Measurements from ENCODE around the gene CERS2.

The CERS2 gene, protein sequence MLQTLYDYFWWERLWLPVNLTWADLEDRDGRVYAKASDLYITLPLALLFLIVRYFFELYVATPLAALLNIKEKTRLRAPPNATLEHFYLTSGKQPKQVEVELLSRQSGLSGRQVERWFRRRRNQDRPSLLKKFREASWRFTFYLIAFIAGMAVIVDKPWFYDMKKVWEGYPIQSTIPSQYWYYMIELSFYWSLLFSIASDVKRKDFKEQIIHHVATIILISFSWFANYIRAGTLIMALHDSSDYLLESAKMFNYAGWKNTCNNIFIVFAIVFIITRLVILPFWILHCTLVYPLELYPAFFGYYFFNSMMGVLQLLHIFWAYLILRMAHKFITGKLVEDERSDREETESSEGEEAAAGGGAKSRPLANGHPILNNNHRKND

DNA sequence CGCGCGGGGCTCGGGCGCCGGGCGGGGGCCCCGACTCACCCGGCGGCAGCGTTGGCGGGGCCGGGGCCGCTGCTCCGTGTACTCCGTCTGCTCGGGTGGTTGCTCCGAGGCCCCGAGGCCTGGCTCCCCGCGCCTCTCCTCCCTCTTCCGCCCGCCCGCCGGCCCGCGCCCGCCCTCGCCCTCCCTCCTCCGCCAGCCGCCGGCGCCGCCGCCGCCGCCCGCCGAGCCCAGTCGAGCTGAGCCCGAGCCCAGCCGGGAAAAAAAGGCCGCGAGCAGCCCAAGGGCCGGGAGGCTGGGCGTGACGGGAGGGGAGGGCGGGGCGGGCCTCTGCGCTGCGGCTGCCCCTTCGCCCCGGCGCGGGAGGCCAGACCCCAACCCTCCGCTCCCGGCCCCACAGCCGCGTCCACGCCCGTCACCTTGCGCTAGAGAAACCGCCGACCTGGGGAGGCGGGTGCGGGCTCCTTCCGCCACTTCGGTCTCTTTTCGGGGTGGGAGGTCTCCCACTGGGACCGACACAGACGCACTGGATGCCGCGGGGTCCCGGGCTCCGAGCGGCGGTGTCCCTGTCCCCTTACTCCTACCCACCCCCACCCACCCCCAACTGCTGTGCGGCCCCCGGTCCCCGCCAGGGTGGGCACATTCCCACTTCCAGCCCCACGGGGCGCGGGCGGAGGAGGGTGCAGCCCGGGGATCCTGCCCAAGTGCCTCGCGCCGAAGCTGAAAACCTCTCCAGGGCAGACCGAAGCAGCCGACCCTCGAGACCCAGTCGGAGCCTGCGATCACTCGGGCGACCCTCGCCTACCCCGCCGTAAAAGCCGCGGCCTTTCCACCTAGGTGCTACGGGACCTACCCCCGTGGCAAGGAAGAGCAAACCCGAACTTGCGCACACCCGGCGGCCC, at the start of gene CERS2:
Gene CERS2, minus strand, starts transcription at position 256 of the 899 bp plus-strand sequence. CDS start 5,745 bp downstream, outside the sequence.
- peak; percentile 50 to 55 for ATAC-seq

GRCh38 chr1:151013518-151013917, 38.9 kb upstream of the CERS2 start:
- no peak for ATAC-seq

GRCh38 chr1:151012684-151013471, 38.2 kb upstream of the CERS2 start:
- no peak for ATAC-seq

DNA sequence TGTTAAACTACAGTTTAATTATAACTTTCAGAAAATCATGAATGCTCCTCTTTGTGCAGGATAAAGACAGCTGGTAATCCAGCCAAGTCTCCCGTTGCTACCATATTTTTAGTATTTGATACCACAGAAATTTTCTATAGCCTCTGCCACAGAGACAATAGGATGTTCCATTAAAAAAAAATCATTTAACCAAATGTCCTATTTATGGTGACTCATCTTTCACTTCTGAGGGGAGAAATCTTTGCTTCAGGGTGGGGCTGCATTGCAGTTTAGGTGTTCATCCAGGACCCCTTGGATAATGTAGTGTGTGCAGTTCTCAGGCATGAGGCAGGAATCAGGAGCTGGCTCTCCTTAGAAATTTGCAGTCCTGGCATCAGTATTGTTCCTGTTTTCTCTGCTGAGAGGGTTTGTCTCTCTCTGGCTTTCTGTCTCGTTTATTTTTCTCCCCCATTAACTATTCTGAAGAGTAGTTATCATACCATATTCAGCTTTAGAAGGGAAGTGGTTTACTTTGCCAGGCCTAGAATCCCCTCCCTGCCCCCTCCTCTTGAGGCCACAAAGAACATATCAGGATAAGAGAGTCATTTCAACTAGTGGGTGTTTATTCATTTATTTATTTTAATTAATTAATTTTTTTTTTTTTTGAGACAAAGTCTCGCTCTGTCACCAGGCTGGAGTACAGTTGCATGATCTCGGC, 36.7 kb upstream of the CERS2 start:
- ATAC-seq: no peak

DNA sequence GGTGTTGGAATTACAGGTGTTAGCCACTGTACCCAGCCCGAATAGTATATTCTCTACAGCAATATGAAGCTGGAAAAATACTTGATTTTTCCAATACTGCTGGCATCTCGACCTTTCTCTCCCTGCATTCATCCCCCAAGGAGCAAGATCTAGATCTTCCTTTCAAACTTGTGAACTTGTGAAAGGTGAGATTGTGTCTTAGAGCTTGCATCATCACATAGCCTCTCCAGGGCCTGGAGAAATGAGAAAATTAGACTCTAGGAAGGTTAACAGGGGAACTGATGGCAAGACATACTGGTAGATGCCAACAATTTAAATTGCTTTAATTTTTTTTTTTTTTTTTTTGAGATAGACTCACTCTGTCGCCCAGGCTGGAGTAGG, 35.7 kb upstream of the CERS2 start:
- ATAC-seq: no peak

DNA sequence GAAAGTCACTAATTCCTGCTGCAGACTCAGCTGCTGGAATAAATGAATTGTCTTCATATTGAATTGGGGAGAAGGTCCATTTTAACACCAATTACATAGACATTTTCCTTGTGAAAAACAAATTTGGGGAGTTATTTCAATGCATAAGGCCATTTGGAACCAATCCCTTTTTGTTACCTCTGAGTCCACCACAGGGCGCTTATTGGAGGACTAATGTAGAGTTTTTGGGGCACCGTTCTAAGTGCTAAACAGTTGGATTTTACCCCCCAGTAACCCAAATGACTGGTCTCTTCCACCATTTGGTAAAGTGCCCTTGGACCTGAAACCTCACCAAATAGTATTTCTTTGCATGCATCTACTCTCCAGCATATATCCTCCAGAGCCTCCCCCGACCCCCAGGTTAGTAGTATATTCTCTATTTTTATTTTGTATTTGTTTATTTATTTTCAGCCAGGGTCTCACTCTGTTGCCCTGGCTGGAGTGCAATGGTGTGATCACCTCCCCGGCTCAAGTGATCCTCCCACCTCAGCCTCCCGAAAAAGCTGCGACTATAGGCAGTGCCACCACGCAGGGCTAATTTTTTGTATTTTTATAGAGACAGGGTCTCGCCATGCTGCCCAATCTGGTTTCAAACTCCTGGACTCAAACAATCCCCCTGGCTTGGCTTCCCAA, 35.2 kb upstream of the CERS2 start:
- ATAC-seq: no peak

DNA sequence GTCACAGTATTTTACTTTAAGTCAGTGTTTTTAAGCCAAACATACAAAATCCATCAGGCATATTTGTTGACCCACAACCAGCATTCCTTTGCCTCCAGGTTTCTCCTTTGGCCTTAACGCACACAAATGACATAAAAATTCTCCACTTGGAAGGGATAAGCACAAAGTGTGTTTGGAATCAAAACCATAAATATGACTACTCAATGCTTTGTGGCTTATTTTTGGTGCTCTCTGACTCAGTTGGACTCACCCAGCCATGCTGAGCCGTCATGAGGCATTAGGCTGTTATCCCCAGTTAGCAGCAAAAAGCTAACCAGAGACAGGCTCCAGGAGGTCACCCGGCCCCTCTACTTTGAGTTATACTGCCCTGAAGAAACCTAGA, 34.6 kb upstream of the CERS2 start:
- ATAC-seq: peak in 1 of 2 donors; percentile 15

GRCh38 chr1:151008244-151009205, 33.9 kb upstream of the CERS2 start, which contains the start of gene PRUNE1:
TSS of gene PRUNE1 (plus strand) at chr1:151008449. CDS start at chr1:151008633, 184 bp downstream.
- peak; percentile 86 to 89 for ATAC-seq

GRCh38 chr1:151007853-151008243, 33.2 kb upstream of the CERS2 start:
- ATAC-seq: no peak

GRCh38 chr1:151006327-151007052, 31.9 kb upstream of the CERS2 start, which contains the start of gene MINDY1:
TSS of gene MINDY1 (minus strand) at chr1:151006902. CDS start at chr1:151002617, 4,285 bp downstream.
- peak; percentile 18 to 22 for ATAC-seq

DNA sequence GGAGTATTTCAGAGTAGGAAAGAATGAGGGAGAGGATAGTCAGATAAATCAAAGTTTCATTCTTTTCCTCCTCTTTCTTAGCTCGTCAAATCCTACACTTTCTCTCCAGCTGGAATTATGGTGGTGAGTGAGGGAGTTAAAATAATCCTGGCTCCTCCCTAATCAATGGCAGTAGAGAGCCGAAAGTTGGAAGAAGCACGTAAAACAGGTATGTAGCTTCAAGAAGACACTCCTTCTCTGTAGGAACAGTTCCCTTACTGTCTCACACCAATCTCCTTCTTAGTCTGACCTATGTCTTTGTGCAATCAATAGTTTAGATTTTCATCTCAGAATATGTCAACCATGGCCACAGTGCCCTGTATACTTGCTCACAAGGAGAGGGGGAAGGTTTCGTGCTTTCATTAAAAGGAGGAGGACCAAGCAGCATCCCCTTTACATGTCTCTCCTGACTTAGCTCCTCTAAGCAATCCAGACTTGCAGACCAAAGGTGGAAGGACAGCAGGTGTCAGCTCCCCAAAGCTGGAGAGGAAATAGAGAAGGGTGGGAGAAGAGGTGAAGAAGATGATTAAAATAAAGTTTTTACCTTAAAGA, 31.2 kb upstream of the CERS2 start:
- no peak for ATAC-seq

DNA sequence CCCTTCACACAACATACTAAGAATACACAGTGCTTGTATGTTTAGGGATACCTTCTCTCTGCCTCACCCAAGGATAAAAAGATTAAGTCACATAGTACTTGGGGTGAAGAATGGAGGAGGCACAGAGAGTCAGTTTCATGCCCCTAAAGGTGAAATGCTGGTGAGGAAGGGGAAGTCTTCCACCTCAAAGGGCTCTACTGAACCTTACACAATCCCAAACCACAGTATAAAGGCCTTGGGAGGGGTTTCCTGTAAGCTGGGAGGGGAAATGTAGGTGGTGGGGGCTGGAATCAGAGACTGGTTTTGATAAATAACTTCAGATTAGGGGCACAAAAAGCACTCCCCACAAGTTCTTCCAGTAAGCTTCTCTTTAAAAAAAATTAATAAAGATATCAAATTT, 28.5 kb upstream of the CERS2 start:
- ATAC-seq: no peak

DNA sequence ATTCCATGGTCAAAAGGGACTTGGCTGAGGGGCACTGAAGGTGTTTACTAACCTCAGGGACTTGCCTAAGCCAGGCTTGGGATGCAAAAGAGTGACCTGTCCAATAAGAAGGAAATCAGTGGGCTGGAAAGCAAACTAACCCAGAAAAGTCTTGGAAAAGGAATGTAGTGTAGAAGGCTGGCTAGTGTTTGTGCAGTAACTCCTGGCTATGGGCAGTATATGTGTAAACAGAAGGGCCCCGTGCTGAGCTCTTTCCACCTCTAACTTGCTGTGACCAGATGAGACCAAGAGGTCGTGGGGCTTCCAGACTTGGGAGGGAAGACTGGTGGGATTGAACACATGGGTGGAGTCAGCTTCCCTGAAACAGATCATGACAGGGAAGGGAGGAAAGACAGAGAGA, 28.0 kb upstream of the CERS2 start:
- no peak for ATAC-seq

DNA sequence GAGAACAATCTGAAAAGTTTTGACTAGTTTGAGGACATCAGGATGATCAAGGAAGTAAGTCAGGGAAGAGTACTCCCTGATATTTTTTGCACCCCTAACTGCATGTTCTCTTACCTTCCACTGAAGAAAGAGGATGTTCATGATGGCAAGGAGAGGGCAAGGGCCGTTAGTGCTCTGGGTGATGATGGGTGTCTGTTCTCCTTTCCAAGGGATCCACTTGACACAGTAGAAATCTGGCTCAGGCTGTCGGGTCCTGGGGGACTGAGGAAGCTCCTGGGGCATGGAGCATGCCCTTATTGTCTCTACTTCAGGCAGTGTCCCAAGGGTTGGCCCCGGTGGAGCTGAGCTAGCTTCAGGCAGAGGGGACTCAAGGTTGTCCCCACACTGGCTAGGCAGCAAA, 27.4 kb upstream of the CERS2 start:
- ATAC-seq: no peak

DNA sequence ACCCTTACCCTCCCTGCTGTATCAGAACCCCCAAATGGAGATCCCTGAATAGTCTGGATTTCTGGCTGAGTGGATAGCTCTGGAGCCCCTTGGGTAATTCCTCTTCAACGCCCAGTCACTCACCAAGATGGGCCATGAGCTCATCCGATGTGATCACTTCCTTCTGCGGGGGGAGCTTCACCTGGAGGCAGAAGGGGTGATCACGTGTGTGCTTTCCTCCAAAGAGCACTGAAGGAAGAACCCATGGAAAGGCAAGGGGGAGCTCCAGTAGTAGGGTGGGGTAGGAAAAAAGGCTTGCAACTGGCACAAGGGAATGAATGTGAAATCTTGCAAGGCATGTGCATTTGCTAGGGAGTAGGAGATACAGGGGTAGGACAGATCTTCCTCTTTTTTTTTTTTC, 27.0 kb upstream of the CERS2 start:
- no peak for ATAC-seq

GRCh38 chr1:151000408-151000807, 25.8 kb upstream of the CERS2 start:
- ATAC-seq: no peak

- ATAC-seq: no peak
Observed at GRCh38 chr1:150999926-151000325, 25.3 kb upstream of the CERS2 start.

- peak; percentile 51 to 68 for ATAC-seq
Observed at GRCh38 chr1:150999051-150999674, 24.5 kb upstream of the CERS2 start.

DNA sequence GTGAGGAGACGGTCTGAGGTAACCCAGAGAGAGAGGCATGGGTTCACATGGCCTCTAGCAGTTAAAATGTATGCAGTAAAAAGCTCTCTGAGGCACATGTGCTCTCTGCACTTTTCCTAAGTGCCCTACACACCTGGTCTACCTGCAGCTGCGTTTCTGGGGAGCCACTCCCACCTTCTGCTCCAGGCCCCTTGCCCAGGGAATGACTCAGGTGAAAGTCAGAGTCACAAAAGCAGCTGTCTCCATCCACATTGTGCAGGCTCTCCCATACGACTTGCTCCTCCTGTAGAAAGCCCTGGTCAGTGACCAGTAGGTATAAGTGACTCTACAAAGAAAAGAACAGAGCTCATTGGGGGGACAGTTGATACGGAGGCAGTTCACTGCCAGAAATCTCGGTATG, 23.3 kb upstream of the CERS2 start:
- ATAC-seq: no peak

Measured in activated CD4-positive, CD25-positive, alpha-beta regulatory T cell treated with anti-CD3 and anti-CD28 coated beads, Interleukin-2, amount 50 U/mL, for 24 hours (primary cell).